Fibroblast of lung (primary cell): ENCODE measurements around the gene GRID1. TPM values are rescaled to one million over a fixed set of nuclear protein-coding genes. Genes with fewer than 3 reads are reported as not detected.

ENCODE experiments used
- DNase-seq, 2 donors: peaks; one replicate each; pipeline versions ENCODE4 v3.0.0 to v3.0.0-alpha.2; 2010; ENCODE audit warnings: low read depth in 2 of 2
- H2AFZ ChIP-seq: 2 replicates; pipeline ENCODE4 v1.5.1; 2012; ENCODE audit warnings: low read length, control low read depth, inconsistent platforms
- H3K27ac ChIP-seq: 2 replicates; pipeline ENCODE4 v1.5.1; 2011; ENCODE audit warnings: low read length, control low read depth; ENCODE audit not compliant: insufficient read depth
- H3K27me3 ChIP-seq: 2 replicates; pipeline ENCODE4 v1.5.1; 2011; ENCODE audit warnings: mild to moderate bottlenecking, low read length; ENCODE audit not compliant: control insufficient read depth, insufficient read depth
- H3K36me3 ChIP-seq: 2 replicates; pipeline ENCODE4 v1.5.1; 2011; ENCODE audit warnings: low read length; ENCODE audit not compliant: control insufficient read depth, insufficient read depth
- H3K4me1 ChIP-seq: 2 replicates; pipeline ENCODE4 v1.5.1; 2011; ENCODE audit warnings: low read length; ENCODE audit not compliant: control insufficient read depth, insufficient read depth; ENCODE audit errors: extremely low read depth
- H3K4me2 ChIP-seq: 2 replicates; pipeline ENCODE4 v1.5.1; 2011; ENCODE audit warnings: low read length, control low read depth; ENCODE audit not compliant: insufficient read depth; ENCODE audit errors: extremely low read depth
- H3K4me3 ChIP-seq, 4 experiments: fragments of 200-600 bp in 1 of 4; sonication (generic) in 1 of 4; replicated peaks in 1 of 4; 2 replicates each; pipeline ENCODE4 v1.5.1; 2011 to 2016; ENCODE audit warnings: low read length in 4 of 4, low read depth in 3 of 4, mild to moderate bottlenecking in 3 of 4, control low read depth in 2 of 4, inconsistent platforms in 1 of 4, mixed read lengths in 1 of 4; ENCODE audit not compliant: insufficient read depth in 1 of 4; ENCODE audit errors: control extremely low read depth in 1 of 4
- H3K79me2 ChIP-seq: 2 replicates; pipeline ENCODE4 v1.5.1; 2012; ENCODE audit warnings: mild to moderate bottlenecking, low read length, inconsistent platforms; ENCODE audit not compliant: control insufficient read depth, insufficient read depth
- H3K9ac ChIP-seq: 2 replicates; pipeline ENCODE4 v1.5.1; 2011; ENCODE audit warnings: mild to moderate bottlenecking, low read length, control low read depth; ENCODE audit not compliant: insufficient read depth
- H3K9me3 ChIP-seq: 2 replicates; pipeline ENCODE4 v1.5.1; 2012; ENCODE audit warnings: low read depth, low read length; ENCODE audit not compliant: control insufficient read depth, insufficient read depth
- H4K20me1 ChIP-seq: 2 replicates; pipeline ENCODE4 v1.5.1; 2011; ENCODE audit warnings: low read length; ENCODE audit not compliant: control insufficient read depth, insufficient read depth; ENCODE audit errors: extremely low read depth
- EZH2 ChIP-seq: IDR thresholded peaks from 2 replicates; pipeline ENCODE4 v1.5.1; 2012; ENCODE audit warnings: low read length, control low read depth, mild to moderate bottlenecking; ENCODE audit errors: missing control alignments
- polyA plus RNA-seq, 2 donors: library from polyadenylated mRNA; depleted of rRNA in 1 of 2; stranded (reverse) in 1 of 2; unstranded in 1 of 2; fragments of >200 nt; gene quantifications; 2 replicates each; pipeline ENCODE4 v1.2.1, GENCODE V29; 2011 to 2012; ENCODE audit warnings: missing spikeins in 1 of 2
- total RNA-seq: library from RNA; depleted of rRNA; stranded (reverse); fragments of >200 nt; gene quantifications from 2 replicates; pipeline ENCODE4 v1.2.1, GENCODE V29; 2014
- TF ChIP-seq, protein P1 (sequence below), 2 donors: IDR thresholded peaks in 1 of 2; conservative IDR thresholded peaks in 1 of 2; 1 replicate in 1 of 2; 2 replicates in 1 of 2; pipeline ENCODE4 v1.5.1; 2011 to 2012; ENCODE audit warnings: low read length in 2 of 2, control low read depth in 1 of 2, inconsistent platforms in 1 of 2, low read depth in 1 of 2, mild to moderate bottlenecking in 1 of 2

Gene GRID1
- total and polyA plus RNA-seq, 2 donors (not counting 1 experiment from before 2014, with no cell fraction given) = 0.03 to 0.33 TPM

DNA sequence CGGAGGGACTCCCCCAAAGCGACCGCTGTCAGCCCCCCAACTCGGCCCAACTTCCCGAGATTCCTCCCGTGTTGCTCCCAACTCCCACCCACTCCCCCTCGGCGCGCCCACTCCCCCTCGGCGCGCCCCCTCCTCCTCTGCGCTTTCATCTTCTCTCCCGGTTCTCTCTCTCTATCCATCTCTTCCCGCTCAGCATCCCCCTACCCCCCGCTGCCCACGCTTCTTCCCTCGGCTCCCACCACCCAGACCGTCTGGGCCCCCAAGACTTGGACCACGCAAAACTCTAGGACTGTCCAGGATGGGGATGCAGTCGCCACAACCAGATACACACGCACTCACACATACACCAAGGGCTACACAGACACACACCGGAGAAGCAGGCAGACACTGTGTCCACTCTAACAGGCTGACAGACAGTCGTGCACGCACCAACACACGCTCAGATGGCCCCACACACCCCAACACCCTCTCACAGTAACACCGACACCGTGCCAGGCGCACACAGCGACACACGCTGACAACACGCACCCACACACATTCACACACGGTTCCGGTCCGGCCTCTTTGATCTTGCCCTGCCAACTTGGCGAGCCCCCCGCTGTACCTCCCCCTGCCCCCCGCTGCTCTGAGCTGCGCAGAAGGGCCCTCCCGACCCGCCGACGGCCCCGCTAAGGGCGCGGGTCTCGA lies 1.1 kb downstream of the GRID1 start:
- peak; percentile 100 for TF ChIP-seq EZH2
- TF ChIP-seq, protein P1, sequence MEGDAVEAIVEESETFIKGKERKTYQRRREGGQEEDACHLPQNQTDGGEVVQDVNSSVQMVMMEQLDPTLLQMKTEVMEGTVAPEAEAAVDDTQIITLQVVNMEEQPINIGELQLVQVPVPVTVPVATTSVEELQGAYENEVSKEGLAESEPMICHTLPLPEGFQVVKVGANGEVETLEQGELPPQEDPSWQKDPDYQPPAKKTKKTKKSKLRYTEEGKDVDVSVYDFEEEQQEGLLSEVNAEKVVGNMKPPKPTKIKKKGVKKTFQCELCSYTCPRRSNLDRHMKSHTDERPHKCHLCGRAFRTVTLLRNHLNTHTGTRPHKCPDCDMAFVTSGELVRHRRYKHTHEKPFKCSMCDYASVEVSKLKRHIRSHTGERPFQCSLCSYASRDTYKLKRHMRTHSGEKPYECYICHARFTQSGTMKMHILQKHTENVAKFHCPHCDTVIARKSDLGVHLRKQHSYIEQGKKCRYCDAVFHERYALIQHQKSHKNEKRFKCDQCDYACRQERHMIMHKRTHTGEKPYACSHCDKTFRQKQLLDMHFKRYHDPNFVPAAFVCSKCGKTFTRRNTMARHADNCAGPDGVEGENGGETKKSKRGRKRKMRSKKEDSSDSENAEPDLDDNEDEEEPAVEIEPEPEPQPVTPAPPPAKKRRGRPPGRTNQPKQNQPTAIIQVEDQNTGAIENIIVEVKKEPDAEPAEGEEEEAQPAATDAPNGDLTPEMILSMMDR (conservative IDR thresholded peaks at IDR 0.05 in 1 of 2, IDR thresholded peaks at IDR 0.05 in 1 of 2; ENCODE audit: low read depth in 1 of 2, low read length in 2 of 2) = no peak
- H2AFZ ChIP-seq = no peak overlapping the region
- no peak overlapping the region for H3K27ac ChIP-seq
- no peak overlapping the region for H3K4me3 ChIP-seq
- peaks cover 57% of the 10 kb centered on the region for H3K27me3 ChIP-seq
- no peaks in the 10 kb centered on the region for H3K9me3 ChIP-seq
- no peaks in the 10 kb centered on the region for H3K4me1 ChIP-seq
- H3K36me3 ChIP-seq = no peaks in the 10 kb centered on the region
- no peak overlapping the region for H3K9ac ChIP-seq
- no peak overlapping the region for H3K4me2 ChIP-seq
- H3K79me2 ChIP-seq = no peaks in the 10 kb centered on the region
- H4K20me1 ChIP-seq = no peaks in the 10 kb centered on the region
- no peak for DNase-seq

GRCh38 chr10:86364491-86365345 lies 1.9 kb downstream of the GRID1 start:
- TF ChIP-seq, protein P1 (conservative IDR thresholded peaks at IDR 0.05 in 1 of 2, IDR thresholded peaks at IDR 0.05 in 1 of 2; ENCODE audit: low read depth in 1 of 2, low read length in 2 of 2) = no peak
- TF ChIP-seq EZH2 = no peak

DNA sequence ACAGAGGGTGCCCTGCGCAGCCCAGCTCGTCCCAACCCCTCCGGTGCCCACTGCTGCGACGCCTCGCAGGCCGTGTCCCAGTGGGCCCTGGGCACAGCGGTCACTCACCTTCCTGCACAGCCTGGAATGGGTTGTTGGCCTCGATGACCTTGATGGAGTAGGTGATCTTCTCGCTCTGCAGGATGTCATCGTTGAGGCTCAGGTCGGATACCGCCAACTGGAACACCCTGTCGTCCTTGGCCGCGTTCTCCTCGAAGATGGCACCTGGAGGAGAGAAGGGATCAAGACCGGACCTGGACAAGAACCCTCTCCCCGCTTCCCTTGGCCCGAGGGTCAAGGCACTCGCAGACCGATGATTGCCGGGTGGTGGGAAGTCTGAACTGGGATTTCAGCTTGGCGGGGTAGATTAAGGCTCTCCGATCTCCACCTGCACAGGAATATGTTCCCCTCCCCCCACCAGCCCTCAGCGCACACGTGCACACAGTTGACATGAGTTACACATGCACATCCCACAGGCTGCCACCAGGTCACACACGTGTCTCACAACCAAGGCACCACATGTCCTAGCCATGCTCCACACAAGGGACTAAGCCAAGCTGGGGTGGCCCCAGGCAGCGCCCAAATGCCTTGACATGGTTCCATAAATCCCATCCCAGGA lies 2.6 kb downstream of the GRID1 start:
- Histone ChIP-seq H3K27me3 (peaks cover 44% of the 10 kb centered on the region), H3K36me3 (no peaks in the 10 kb centered on the region), H3K27ac (no peak overlapping the region), H3K9ac (no peak overlapping the region), H3K79me2 (no peaks in the 10 kb centered on the region), H3K4me3 (no peak overlapping the region), H4K20me1 (no peaks in the 10 kb centered on the region), H3K4me1 (no peaks in the 10 kb centered on the region), H2AFZ (no peak overlapping the region), H3K9me3 (no peaks in the 10 kb centered on the region), H3K4me2 (no peak overlapping the region)
- TF ChIP-seq, protein P1 (conservative IDR thresholded peaks at IDR 0.05 in 1 of 2, IDR thresholded peaks at IDR 0.05 in 1 of 2; ENCODE audit: low read depth in 1 of 2, low read length in 2 of 2) = no peak
- TF ChIP-seq EZH2 = peak; percentile 68
- no peak for DNase-seq

More at GRCh38 chr10:86364491-86365345, 1.9 kb downstream of the GRID1 start:
- H3K27ac ChIP-seq = no peak overlapping the region
- no peak overlapping the region for H3K9ac ChIP-seq
- H3K79me2 ChIP-seq = no peaks in the 10 kb centered on the region
- no peaks in the 10 kb centered on the region for H3K4me1 ChIP-seq
- H3K9me3 ChIP-seq = no peaks in the 10 kb centered on the region
- peaks cover 51% of the 10 kb centered on the region for H3K27me3 ChIP-seq
- no peaks in the 10 kb centered on the region for H3K36me3 ChIP-seq
- H2AFZ ChIP-seq = no peak overlapping the region
- no peak overlapping the region for H3K4me2 ChIP-seq
- no peaks in the 10 kb centered on the region for H4K20me1 ChIP-seq
- H3K4me3 ChIP-seq = no peak overlapping the region
- peak in 1 of 2 donors; percentile 8 for DNase-seq
